ENCODE data around the gene MALT1. TPM values are rescaled to one million over a fixed set of nuclear protein-coding genes. Genes with fewer than 3 reads are reported as not detected.
"Not testable (repeated sequence)": the region's sequence is repeated elsewhere in the genome, so short reads cannot be mapped to it uniquely, and the experiment has no call there.

MALT1 gene, protein sequence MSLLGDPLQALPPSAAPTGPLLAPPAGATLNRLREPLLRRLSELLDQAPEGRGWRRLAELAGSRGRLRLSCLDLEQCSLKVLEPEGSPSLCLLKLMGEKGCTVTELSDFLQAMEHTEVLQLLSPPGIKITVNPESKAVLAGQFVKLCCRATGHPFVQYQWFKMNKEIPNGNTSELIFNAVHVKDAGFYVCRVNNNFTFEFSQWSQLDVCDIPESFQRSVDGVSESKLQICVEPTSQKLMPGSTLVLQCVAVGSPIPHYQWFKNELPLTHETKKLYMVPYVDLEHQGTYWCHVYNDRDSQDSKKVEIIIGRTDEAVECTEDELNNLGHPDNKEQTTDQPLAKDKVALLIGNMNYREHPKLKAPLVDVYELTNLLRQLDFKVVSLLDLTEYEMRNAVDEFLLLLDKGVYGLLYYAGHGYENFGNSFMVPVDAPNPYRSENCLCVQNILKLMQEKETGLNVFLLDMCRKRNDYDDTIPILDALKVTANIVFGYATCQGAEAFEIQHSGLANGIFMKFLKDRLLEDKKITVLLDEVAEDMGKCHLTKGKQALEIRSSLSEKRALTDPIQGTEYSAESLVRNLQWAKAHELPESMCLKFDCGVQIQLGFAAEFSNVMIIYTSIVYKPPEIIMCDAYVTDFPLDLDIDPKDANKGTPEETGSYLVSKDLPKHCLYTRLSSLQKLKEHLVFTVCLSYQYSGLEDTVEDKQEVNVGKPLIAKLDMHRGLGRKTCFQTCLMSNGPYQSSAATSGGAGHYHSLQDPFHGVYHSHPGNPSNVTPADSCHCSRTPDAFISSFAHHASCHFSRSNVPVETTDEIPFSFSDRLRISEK
- 45.7 TPM for total RNA-seq (ENCODE audit: insufficient read depth, low replicate concordance)

DNA sequence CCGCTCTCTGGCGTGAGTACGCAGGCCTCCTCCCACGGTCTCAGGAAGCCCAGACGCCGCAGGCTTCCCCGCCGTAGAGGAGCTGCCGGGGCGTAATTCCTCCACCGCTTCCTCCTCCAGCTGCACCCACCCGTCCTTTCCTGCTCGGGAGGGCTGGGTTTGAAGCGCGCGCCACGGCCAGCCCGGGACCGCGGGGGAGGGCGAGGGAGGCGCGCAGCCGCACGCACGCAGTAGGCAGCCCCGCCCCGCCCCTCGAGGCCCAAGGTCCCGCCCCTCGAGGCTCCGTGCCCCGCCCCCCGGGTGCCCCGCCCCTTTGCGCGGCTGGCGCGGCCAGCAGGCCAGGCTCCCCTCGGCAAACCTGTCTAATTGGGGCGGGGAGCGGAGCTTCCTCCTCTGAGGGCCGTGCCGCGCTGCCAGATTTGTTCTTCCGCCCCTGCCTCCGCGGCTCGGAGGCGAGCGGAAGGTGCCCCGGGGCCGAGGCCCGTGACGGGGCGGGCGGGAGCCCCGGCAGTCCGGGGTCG, at the start of gene MALT1:
TSS of gene MALT1 (plus strand) at position 355 of the 521 bp plus-strand sequence. CDS start 179 bp downstream, outside the sequence.
- peak; percentile 93 for DNase-seq (ENCODE audit: low spot score)

DNA sequence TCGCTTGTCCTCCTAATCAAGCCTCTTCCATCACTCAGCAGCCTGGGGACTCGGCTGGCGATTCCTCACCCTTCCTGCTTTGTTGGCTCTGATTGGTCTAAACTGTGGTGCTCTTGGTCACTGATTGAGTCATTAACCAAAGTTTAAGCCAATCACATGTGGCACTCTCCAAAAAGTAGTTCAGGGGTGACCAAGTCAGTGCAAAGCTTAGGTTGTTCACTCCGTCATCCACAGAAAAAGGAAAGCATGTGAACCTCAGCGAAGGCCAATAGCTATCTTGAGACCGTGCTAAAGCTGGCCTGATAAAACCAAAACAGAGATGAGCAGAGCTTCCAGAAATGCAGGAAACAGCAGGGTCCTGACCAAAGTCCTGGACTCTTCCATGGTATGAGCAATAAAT, 47.3 kb upstream of the MALT1 start:
- peak; percentile 72 for DNase-seq (ENCODE audit: low spot score)

DNA sequence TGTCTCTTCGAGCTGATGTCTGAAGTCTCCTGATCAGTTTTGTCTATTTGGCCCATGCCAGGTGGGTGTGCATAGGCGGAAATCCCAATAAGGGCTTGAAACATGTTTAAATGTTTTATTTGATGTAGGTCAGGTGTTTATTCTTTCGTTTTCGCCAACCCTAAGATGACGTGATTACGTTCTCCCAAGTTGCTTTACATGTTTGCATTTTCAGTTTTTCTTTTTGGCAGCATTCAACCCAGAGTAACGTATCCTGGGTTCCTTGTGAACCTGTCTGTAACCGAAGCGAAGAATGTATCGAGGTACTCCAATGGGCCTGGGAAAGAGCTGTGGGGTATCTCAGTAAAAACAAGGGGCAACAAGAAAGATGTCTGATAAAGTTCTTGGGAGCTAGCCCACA, 45.4 kb upstream of the MALT1 start:
- no peak for DNase-seq (ENCODE audit: low spot score)

DNA sequence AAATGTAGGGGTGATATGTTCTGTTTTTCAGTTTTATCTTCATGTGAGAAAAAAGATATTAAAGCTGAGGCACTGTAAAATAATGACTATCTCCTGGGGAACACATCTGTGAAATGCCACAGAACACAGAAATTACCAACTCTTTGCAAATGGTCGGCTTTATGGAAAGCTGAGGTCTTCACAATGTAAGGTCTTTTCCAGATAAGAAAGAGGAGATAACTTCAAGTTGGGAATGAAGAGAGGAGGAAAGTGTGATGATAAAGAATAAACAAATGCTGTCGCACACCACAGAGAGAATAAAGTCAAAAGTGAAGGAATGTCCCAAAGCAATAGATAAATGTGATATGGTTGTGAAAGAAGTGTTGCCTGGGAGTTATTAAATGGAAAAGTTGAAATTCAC, 41.2 kb upstream of the MALT1 start:
- DNase-seq (ENCODE audit: low spot score), result no peak

DNA sequence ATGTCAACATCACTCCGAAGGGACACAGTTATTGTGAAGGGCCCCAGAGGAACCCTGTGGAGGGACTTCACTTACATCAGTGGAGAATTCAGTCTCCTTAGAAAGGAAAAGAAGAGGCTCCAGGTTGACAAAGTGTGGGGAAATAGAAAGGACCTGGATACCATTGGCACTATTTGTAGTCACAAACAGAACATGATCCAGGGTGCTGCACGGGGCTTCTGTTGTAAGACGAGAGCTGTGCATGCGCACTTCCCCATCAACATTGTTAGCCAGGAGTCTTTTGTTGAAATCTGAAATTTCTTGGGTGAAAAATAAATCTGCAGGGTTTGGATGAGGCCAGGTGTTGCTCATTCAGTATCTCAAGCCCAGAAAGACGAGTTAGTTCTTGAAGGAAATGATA, 40.0 kb upstream of the MALT1 start:
- no peak for DNase-seq (ENCODE audit: low spot score)

DNA sequence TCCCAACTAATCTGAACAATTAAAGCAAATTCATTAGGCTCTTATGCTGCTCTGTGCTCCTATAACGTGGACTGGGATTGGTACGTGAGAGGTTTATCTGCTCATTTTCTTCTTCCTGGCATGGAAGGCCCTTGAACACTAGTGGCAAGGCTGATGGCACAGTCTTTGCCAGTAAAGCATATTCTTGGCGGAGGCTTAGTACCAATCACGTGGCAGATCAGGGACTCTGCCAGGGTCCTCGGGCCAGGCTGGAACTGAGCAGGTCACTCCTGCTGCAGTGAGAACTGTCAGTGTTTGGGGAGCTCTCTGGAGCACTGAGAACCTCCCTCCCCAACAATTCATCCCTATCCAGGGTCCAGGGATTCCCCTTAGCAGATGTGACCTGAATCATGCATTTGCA, 38.7 kb upstream of the MALT1 start:
- no peak for DNase-seq (ENCODE audit: low spot score)

DNA sequence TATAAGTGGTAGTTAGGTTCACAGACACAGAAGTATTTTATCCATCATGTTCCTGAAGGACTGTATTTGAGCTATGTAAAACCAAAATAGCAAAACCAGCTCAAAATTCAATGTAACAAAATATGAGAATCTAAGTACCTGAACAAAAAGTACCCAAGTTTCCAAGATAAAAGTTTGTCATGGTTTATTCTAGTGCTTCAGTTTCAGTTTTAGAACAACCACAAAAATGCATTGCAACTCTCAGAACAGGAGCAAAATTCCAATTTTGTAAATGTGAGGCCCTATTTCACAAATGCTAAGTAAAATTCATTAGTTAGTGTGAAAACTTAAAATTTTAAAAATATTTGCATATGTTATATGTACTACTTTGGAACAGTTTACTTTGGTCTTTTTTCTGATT, 37.4 kb upstream of the MALT1 start:
- DNase-seq (ENCODE audit: low spot score), result no peak

DNA sequence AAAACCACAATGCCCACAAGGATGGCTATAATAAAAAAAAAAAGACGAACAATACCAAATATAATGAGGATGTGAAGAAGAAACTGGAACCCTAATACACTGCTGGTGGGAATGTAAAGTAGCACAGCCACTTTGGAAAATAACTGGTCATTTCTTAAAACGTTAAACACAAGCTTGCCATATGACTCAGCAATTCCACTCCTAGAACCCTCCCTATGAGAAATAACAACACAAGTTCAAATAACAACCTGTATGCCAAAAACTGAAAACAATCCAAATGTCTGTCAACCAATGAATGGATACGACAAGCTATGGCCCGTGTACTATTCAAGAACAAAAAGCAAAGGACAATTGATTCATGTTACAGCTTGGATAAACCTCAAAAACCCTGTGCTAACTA, 35.4 kb upstream of the MALT1 start:
- no peak for DNase-seq (ENCODE audit: low spot score)

DNA sequence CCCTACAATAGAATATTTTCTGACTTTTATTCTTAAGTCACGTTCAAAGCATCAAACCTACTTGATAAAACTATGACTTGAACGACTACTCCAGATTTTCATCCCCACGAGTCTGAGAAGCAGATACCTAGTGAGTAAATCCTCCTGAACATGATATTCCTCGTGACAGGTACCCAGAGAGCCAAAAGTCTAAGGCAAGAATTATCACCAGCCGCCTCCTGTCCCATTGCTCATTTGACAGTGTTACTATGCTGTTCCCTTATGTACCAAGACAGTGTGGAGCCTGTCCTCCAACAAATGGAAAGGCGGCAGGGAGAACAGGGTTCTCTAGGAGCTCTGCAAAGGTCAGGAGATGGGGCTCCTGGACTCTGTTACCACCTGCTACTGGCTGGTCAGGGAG, 34.1 kb upstream of the MALT1 start:
- DNase-seq (ENCODE audit: low spot score), result no peak

DNA sequence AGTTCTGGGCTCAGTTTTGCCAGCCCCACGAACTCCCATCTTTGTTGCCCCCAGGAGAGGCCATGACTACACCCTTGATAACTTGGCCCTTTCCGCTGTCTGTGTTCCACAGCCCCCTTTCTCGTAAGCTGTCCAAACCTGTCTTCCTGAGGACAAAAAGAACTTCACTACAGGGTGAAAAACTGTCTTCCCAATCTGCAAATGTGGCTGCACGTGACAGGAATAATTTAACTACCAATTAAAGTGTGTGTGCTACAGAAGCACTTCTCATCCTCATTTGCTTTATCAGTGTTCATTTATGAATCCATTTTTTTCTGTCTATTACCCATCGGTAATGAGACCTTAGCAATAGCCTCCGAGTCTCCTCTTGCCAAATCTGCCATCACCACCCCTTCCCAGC, 33.3 kb upstream of the MALT1 start:
- DNase-seq (ENCODE audit: low spot score), result no peak

DNA sequence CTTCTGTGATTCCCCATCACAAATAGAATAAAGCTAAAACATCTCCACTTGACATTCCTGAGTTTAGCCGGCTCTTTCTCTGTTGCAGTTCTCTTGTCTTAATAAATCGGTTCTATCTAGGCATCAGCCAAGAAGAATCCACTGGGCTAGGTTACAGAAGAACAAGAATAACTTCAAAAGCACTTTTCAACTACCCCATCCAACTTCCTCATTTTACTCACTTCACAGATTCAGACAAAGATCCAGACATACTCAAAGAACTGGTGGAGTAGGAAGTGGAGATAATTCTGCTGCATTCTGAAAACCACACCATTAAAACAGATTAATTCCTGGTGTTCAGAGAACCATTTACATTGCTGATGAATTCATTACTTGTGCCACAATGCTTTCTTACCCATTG, 32.8 kb upstream of the MALT1 start:
- DNase-seq (ENCODE audit: low spot score), result peak; percentile 56

DNA sequence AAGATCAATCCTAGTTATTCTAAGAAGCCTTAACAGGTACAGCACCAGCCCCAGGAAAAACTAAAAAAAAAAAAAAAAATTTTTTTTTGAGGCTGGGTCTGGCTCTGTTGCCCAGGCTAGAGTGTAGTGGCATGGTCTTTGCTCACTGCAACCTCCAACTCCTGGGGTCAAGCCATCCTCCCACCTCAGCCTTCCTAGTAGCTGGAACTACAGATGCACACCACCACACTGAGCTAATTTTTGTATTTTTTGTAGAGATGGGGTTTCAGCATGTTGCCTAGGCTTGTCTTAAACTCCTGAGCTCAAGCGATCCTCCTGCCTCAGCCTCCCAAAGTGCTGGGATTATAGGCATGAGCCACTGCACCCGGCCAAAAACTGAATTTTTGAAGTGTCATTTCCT, 32.0 kb upstream of the MALT1 start:
- no peak for DNase-seq (ENCODE audit: low spot score)

DNA sequence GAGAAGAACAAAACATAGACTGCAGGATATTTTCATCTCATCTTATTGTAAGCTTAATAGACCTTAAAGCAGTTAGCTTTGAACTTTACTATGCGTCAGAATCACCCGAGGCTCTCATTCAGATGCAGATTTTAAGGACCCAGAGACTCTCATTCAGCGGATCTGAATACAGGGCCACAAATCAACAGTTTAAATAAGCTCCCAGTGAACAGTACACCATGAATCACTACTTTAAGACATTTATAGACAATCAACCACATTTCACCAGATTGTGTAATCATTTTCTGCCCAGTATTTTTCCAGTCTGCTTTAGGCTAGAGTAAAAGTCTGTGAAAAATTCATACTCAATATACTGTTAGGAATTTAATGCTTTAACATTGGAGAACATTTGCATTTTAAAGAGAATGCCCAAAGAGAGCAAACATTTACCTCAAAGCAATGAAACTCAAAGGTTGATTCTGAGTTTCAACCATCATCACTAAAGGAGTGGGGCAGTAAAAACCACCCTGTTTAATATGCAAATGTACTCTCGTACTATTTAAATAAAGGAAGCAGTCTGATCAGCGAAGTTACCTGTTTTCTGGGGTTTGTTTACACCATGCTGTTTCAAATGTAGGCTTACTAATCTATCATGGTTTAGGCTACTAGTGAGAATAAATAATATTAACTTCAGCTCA, 31.4 kb upstream of the MALT1 start:
- peak; percentile 67 for DNase-seq (ENCODE audit: low spot score)

DNA sequence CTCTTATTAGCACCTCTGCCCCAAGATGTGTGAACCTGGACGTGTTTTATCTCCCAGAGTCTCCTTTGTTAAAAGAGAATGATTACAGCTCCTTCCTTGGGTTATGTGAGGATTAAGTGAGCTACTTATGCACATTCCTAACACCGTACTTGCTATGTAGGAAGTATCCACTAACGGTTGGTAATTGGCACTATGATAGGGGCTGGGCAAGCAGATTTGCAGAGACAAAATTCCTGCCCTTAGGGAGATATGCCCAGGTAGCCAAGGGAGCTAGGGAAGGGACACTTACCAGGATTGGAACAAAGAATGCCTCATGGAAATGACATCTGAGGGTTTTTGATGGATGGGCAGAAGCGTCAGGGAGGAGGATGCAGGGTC, 30.8 kb upstream of the MALT1 start:
- no peak for DNase-seq (ENCODE audit: low spot score)

DNA sequence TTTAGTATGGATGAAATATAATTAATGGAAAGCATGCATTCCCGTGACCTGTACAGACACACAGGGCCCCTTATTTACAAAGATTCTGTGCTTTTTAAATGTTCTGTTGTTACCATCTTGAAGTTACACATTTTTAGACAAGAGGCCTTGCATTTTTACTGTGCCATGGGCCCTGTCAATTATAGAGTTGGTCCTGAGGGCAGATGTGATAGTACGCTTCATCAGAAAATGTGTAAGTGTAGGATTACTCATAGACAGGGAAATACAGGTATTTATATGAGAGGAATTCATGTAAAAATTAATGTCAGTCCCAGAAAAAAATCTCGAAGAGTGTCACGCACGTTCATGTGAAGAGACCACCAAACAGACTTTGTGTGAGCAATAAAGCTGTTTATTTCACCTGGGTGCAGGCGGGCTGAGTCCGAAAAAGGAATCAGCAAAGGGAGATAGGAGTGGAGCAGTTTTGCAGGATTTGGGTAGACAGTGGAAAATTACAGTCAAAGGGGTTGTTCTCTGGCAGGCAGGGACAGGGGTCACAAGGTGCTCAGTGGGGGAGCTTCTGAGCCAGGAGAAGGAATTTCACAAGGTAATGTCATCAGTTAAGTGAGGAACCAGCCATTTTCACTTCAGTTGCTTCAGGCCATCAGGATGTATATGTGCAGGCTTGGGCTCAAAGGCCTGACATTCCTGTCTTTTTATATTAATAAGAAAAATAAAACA, 30.2 kb upstream of the MALT1 start:
- DNase-seq (ENCODE audit: low spot score), result no peak

DNA sequence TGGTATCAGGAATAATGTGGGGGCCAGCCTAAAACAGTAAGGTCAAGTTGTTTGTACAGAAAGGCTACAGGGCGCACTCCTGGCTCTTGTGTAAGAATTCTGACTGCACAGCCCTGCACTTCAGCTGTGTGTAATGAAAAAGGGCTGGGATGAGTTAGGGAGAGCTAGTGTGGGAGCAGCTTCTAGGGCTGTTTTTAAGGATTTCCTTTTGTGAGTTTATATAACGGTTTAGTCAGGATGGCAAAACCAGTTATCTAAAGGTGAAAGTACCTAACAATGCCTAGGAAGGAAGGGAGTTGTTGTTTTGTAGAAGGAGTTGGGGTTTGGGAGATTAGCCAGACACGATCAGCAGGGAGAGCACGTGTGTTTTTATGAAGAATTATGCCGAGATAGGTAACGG, 27.7 kb upstream of the MALT1 start:
- not testable (repeated sequence) for DNase-seq (ENCODE audit: low spot score)

DNA sequence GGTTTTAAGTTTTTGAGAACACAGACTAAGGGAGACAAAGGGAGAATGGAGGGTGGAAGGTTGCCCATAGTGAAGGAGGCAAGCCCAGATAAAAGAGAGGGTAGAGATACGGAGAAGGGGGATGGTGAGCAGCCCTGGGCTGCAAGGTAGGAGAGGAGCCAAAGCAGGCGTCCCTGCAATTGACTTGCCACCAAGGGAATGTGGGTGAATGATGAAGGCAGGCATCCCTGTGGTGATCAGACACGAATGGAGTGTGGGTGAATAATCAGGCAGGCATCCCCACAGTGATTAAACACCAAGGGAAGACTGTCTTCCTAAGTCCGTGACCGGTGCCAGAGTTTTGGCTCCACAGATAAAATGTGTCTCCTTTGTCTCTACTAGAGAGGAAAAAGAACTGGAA, 25.9 kb upstream of the MALT1 start:
- DNase-seq (ENCODE audit: low spot score), result no peak

DNA sequence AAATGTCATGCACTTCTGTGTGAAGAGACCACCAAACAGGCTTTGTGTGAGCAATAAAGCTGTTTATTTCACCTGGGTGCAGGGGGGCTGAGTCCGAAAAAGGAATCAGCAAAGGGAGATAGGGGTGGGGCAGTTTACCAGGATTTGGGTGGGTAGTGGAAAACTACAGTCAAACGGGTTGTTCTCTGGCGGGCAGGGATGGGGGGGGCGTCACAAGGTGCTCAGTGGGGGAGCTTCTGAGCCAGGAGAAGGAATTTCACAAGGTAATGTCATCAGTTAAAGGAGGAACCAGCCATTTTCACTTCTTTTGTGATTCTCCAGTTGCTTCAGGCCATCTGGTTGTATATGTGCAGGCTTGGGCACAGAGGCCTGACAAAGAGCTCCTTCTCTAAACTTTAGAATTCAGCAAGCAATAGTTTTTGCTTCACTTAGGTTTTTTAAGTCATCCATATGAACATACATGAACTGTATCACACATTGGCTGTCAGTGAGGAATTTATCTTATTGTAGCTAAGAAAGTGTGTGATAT, 24.9 kb upstream of the MALT1 start:
- DNase-seq (ENCODE audit: low spot score), result no peak

DNA sequence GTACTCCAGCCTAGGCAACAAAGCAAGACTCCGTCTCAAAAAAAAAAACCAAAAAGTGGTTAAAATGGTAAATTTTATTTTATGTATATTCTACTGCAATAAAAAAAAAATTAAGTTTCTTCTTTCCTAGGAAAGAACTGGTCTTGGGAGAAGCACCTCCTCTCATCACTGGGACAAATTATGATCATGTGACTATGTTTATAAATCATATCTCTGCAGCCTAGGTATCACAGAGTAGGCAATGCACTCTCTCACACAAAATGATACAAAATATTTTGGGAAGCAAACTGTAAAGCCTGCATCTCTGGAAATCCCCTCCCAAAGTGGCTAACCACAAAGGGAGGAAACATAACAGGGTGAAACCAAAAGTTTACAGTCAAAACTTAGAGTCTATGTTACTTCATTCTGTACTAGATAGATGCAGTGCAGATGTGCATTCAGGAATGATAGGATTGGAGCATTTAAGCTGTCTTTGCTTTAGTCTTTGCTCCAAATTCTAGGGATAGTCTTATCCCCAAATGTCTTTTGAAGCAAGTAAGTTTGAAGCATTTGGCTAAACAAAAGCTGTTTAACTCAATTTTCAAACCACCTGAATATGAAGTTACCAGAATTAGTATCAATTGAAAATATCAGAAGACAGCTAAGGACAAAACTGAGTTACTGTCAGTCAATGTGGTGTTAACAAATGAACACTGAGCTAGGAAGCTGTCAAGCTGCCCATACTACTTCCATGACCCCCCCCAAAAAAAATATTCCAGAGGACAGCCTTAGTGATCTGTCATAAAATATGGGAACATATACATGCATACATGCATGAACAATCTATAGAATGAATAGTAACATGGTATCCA, 21.1 kb upstream of the MALT1 start:
- peak; percentile 82 for DNase-seq (ENCODE audit: low spot score)

DNA sequence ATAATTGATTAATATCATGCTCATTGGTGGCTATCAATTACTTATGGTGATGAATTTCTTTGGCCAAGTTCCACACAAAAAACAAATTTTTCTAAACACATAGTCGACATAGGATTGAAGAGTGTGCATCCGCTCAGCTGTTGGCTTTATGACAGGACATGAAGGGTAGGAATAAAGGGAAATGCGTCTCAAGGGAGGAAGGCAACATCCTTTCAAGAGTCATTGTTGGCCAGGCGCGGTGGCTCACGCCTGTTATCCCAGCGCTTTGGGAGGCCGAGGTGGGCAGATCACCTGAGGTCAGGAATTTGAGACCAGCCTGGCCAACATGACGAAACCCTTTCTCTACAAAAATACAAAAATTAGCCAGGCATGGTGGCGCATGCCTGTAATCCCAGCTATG, 20.4 kb upstream of the MALT1 start:
- DNase-seq (ENCODE audit: low spot score), result not testable (repeated sequence)

Data from umbilical cord (tissue), 2 donors.